Nephron progenitor cell (in vitro differentiated cells): ENCODE results near the gene WDFY3.
A peak's percentile ranks its signal among the peaks of the same experiment; 100 is the strongest.
"Not testable (repeated sequence)": the region's sequence is repeated elsewhere in the genome, so short reads cannot be mapped to it uniquely, and the experiment has no call there.

ENCODE experiments used
- DNase-seq: peaks from one replicate; pipeline ENCODE4 v3.0.0; 2021
- H3K27ac Mint-ChIP-seq: 2 replicates; pipeline ENCODE4 v1.8.0; 2021; ENCODE audit warnings: mild to moderate bottlenecking, moderate library complexity, mixed read lengths
- H3K27me3 Mint-ChIP-seq: 2 replicates; pipeline ENCODE4 v1.8.0; 2021; ENCODE audit warnings: mild to moderate bottlenecking, low read depth, mixed read lengths; ENCODE audit not compliant: poor library complexity
- H3K36me3 Mint-ChIP-seq: 2 replicates; pipeline ENCODE4 v1.8.0; 2021; ENCODE audit warnings: low read depth, mixed read lengths
- H3K4me1 Mint-ChIP-seq: 2 replicates; pipeline ENCODE4 v1.8.0; 2021; ENCODE audit warnings: mixed read lengths
- H3K4me3 Mint-ChIP-seq: 2 replicates; pipeline ENCODE4 v1.8.0; 2021; ENCODE audit warnings: mild to moderate bottlenecking, moderate library complexity, mixed read lengths
- H3K9me3 Mint-ChIP-seq: 2 replicates; pipeline ENCODE4 v1.8.0; 2021; ENCODE audit warnings: mild to moderate bottlenecking, moderate library complexity, mixed read lengths
- CTCF ChIP-seq: fragments of 200-600 bp; sonication (generic); IDR thresholded peaks from 2 replicates; pipeline ENCODE4 v1.5.0; 2021; ENCODE audit warnings: antibody characterized with exemption

WDFY3 gene

GRCh38 chr4:84669201-84669600, 297.3 kb downstream of the WDFY3 start:
- Mint-ChIP-seq H3K9me3 (peaks cover 18% of the 10 kb centered on the region), H3K27me3 (no peaks in the 10 kb centered on the region), H3K36me3 (peaks cover 69% of the 10 kb centered on the region), H3K4me1 (no peaks in the 10 kb centered on the region), H3K27ac (peak overlapping the region; percentile 83), H3K4me3 (no peak overlapping the region)
- TF ChIP-seq CTCF, result no peak
- DNase-seq, result no peak

- no peaks in the 10 kb centered on the region for H3K4me1 Mint-ChIP-seq
- no peak overlapping the region for H3K4me3 Mint-ChIP-seq
- no peaks in the 10 kb centered on the region for H3K27me3 Mint-ChIP-seq
- DNase-seq, result no peak
- no peak overlapping the region for H3K27ac Mint-ChIP-seq
- H3K36me3 Mint-ChIP-seq, result peaks cover 54% of the 10 kb centered on the region
- peaks cover 18% of the 10 kb centered on the region for H3K9me3 Mint-ChIP-seq
- TF ChIP-seq CTCF, result no peak
These were observed 300.1 kb downstream of the WDFY3 start for GRCh38 chr4:84666439-84666838.

GRCh38 chr4:84664767-84665166, 301.7 kb downstream of the WDFY3 start:
- peaks cover 45% of the 10 kb centered on the region for H3K36me3 Mint-ChIP-seq
- H3K27ac Mint-ChIP-seq, DNase-seq: not testable (repeated sequence)

GRCh38 chr4:84661191-84661939, 305.1 kb downstream of the WDFY3 start:
- no peak for TF ChIP-seq CTCF
- no peak overlapping the region for H3K4me3 Mint-ChIP-seq
- peaks cover 37% of the 10 kb centered on the region for H3K9me3 Mint-ChIP-seq
- DNase-seq, result no peak
- no peak overlapping the region for H3K27ac Mint-ChIP-seq
- peaks cover 39% of the 10 kb centered on the region for H3K36me3 Mint-ChIP-seq
- H3K27me3 Mint-ChIP-seq, result no peaks in the 10 kb centered on the region
- no peaks in the 10 kb centered on the region for H3K4me1 Mint-ChIP-seq

More at GRCh38 chr4:84664767-84665166, 301.7 kb downstream of the WDFY3 start:
- not testable (repeated sequence) for H3K27me3 Mint-ChIP-seq, H3K4me1 Mint-ChIP-seq, H3K4me3 Mint-ChIP-seq
- H3K9me3 Mint-ChIP-seq, result peaks cover 18% of the 10 kb centered on the region

GRCh38 chr4:84660606-84661005, 305.9 kb downstream of the WDFY3 start:
- H3K4me1 Mint-ChIP-seq, result no peaks in the 10 kb centered on the region
- peaks cover 35% of the 10 kb centered on the region for H3K9me3 Mint-ChIP-seq

GRCh38 chr4:84652478-84652877, 314.0 kb downstream of the WDFY3 start:
- peaks cover 15% of the 10 kb centered on the region for H3K9me3 Mint-ChIP-seq
- H3K36me3 Mint-ChIP-seq, result peaks cover 12% of the 10 kb centered on the region
- H3K4me1 Mint-ChIP-seq, result peaks cover 4% of the 10 kb centered on the region
- peaks cover 3% of the 10 kb centered on the region for H3K27me3 Mint-ChIP-seq
- H3K27ac Mint-ChIP-seq, result no peak overlapping the region
- no peak overlapping the region for H3K4me3 Mint-ChIP-seq
- TF ChIP-seq CTCF, result no peak
- DNase-seq, result no peak

More at GRCh38 chr4:84660606-84661005, 305.9 kb downstream of the WDFY3 start:
- H3K27me3 Mint-ChIP-seq, result peaks cover 3% of the 10 kb centered on the region
- TF ChIP-seq CTCF, result no peak
- no peak overlapping the region for H3K4me3 Mint-ChIP-seq
- H3K27ac Mint-ChIP-seq, result no peak overlapping the region
- peaks cover 33% of the 10 kb centered on the region for H3K36me3 Mint-ChIP-seq
- no peak for DNase-seq
